HepG2 (cell line): ENCODE measurements around the gene CPVL. TPM values are rescaled to one million over a fixed set of nuclear protein-coding genes. Genes with fewer than 3 reads are reported as not detected.
A peak's percentile ranks its signal among the peaks of the same experiment; 100 is the strongest.

Experiments used
- EED ChIP-seq: sonication (generic); formaldehyde crosslinking; IDR thresholded peaks from 2 replicates; pipeline ENCODE4 v1.5.0; 2020; ENCODE audit warnings: mild to moderate bottlenecking, missing genetic modification reagents
- ETV6 ChIP-seq: sonication (generic); formaldehyde crosslinking; conservative IDR thresholded peaks from 2 replicates; pipeline ENCODE4 v1.4.0; 2020; ENCODE audit warnings: missing genetic modification reagents
- HNRNPLL ChIP-seq: fragments of 200-400 bp; formaldehyde crosslinking; IDR thresholded peaks from 2 replicates; pipeline ENCODE4 v1.6.1; 2017; ENCODE audit warnings: mild to moderate bottlenecking, low read depth, low read length; ENCODE audit not compliant: poor library complexity, severe bottlenecking
- JUNB ChIP-seq: sonication (generic); formaldehyde crosslinking; IDR thresholded peaks from 2 replicates; pipeline ENCODE4 v1.8.0; 2022; ENCODE audit warnings: missing genetic modification reagents, mild to moderate bottlenecking, borderline replicate concordance
- KDM2A ChIP-seq: sonication (generic); formaldehyde crosslinking; IDR thresholded peaks from 2 replicates; pipeline ENCODE4 v1.4.0; 2020; ENCODE audit warnings: low read depth, missing genetic modification reagents, borderline replicate concordance
- LCORL ChIP-seq, 2 experiments: fragments of 450-650 bp in 1 of 2; sonication (generic) in 1 of 2; formaldehyde crosslinking in 1 of 2; IDR thresholded peaks; 2 replicates each; pipeline versions ENCODE4 v1.5.0 to v1.6.1; 2017 to 2020; ENCODE audit warnings: antibody characterized with exemption in 1 of 2, missing genetic modification reagents in 1 of 2
- MIER3 ChIP-seq: IDR thresholded peaks from 2 replicates; pipeline ENCODE4 v1.6.1; 2016; ENCODE audit warnings: missing compliant biosample characterization, borderline replicate concordance
- MLLT10 ChIP-seq: sonication (generic); formaldehyde crosslinking; IDR thresholded peaks from 2 replicates; pipeline ENCODE4 v1.4.0; 2020; ENCODE audit warnings: missing genetic modification reagents
- NFRKB ChIP-seq: fragments of 450-650 bp; IDR thresholded peaks from 2 replicates; pipeline ENCODE4 v1.6.1; 2017
- PHF8 ChIP-seq: sonication (generic); formaldehyde crosslinking; IDR thresholded peaks from 2 replicates; pipeline ENCODE4 v1.5.0; 2020; ENCODE audit warnings: missing genetic modification reagents
- SETDB1 ChIP-seq: sonication (generic); formaldehyde crosslinking; IDR thresholded peaks from 2 replicates; pipeline ENCODE4 v1.5.1; 2020; ENCODE audit warnings: missing genetic modification reagents, mild to moderate bottlenecking, borderline replicate concordance
- SP4 ChIP-seq: sonication (generic); formaldehyde crosslinking; IDR thresholded peaks from 2 replicates; pipeline ENCODE4 v1.8.1; 2023; ENCODE audit warnings: mild to moderate bottlenecking, missing genetic modification reagents
- TEAD3 ChIP-seq: optimal IDR thresholded peaks from 2 replicates; pipeline ENCODE3; 2016; ENCODE audit warnings: borderline replicate concordance
- ZFP90 ChIP-seq: sonication (generic); formaldehyde crosslinking; IDR thresholded peaks from 2 replicates; pipeline ENCODE4 v1.8.0; 2022; ENCODE audit warnings: missing genetic modification reagents, mild to moderate bottlenecking, inconsistent platforms, borderline replicate concordance
- ZMYM2 ChIP-seq: sonication (generic); formaldehyde crosslinking; IDR thresholded peaks from 2 replicates; pipeline ENCODE4 v1.8.0; 2022; ENCODE audit warnings: mild to moderate bottlenecking, missing genetic modification reagents
- ZNF143 ChIP-seq: sonication (generic); formaldehyde crosslinking; IDR thresholded peaks from 2 replicates; pipeline ENCODE4 v1.4.0; 2020; ENCODE audit warnings: missing genetic modification reagents
- ZNF224 ChIP-seq: sonication (generic); formaldehyde crosslinking; IDR thresholded peaks from 2 replicates; pipeline ENCODE4 v1.5.0; 2020; ENCODE audit warnings: mild to moderate bottlenecking, missing genetic modification reagents
- ZNF225 ChIP-seq: sonication (generic); formaldehyde crosslinking; IDR thresholded peaks from 2 replicates; pipeline ENCODE4 v1.4.0; 2020; ENCODE audit warnings: mild to moderate bottlenecking, missing genetic modification reagents
- ZNF460 ChIP-seq: sonication (generic); formaldehyde crosslinking; IDR thresholded peaks from 2 replicates; pipeline ENCODE4 v1.5.1; 2020; ENCODE audit warnings: missing genetic modification reagents, mild to moderate bottlenecking, borderline replicate concordance
- ZNF530 ChIP-seq: sonication (generic); formaldehyde crosslinking; IDR thresholded peaks from 2 replicates; pipeline ENCODE4 v1.5.0; 2020; ENCODE audit warnings: low read depth, mild to moderate bottlenecking, missing genetic modification reagents
- ZNF556 ChIP-seq: sonication (generic); formaldehyde crosslinking; IDR thresholded peaks from 2 replicates; pipeline ENCODE4 v1.4.0; 2020; ENCODE audit warnings: mild to moderate bottlenecking, missing genetic modification reagents, borderline replicate concordance
- ZNF570 ChIP-seq: sonication (generic); formaldehyde crosslinking; IDR thresholded peaks from 2 replicates; pipeline ENCODE4 v1.4.0; 2020; ENCODE audit warnings: mild to moderate bottlenecking, missing genetic modification reagents, borderline replicate concordance
- ZNF737 ChIP-seq: sonication (generic); formaldehyde crosslinking; IDR thresholded peaks from 2 replicates; pipeline ENCODE4 v1.5.0; 2020; ENCODE audit warnings: missing genetic modification reagents, mild to moderate bottlenecking, borderline replicate concordance
- ZNF761 ChIP-seq: sonication (generic); formaldehyde crosslinking; conservative IDR thresholded peaks from 2 replicates; pipeline ENCODE4 v1.4.0; 2020; ENCODE audit warnings: mild to moderate bottlenecking, missing genetic modification reagents
- ZSCAN22 ChIP-seq: sonication (generic); formaldehyde crosslinking; IDR thresholded peaks from 2 replicates; pipeline ENCODE4 v1.4.0; 2020; ENCODE audit warnings: mild to moderate bottlenecking, missing genetic modification reagents
- polyA plus RNA-seq, 8 experiments: library from polyadenylated mRNA; depleted of rRNA in 3 of 8; stranded (reverse) in 7 of 8; unstranded in 1 of 8; fragments of >200 nt; fragmentation: Illumina TruSeq in 4 of 8; extraction: Trizol in 4 of 8; gene quantifications; 2 replicates each; pipeline versions ENCODE4 v1.2.1 to v1.2.3, GENCODE V29; 2011 to 2016; ENCODE audit warnings: low read depth in 4 of 8, missing spikeins in 1 of 8, mixed read lengths in 1 of 8; ENCODE audit not compliant: insufficient read depth in 1 of 8
- total RNA-seq, 5 experiments: library from RNA; depleted of rRNA; stranded (reverse); fragments of >200 nt; fragmentation: Illumina TruSeq; extraction: Trizol; gene quantifications; 2 replicates each; pipeline ENCODE4 v1.2.3, GENCODE V29; 2016; ENCODE audit warnings: low read depth in 1 of 5
- TF ChIP-seq, protein P1 (sequence below): sonication (generic); formaldehyde crosslinking; IDR thresholded peaks from 2 replicates; pipeline ENCODE4 v1.8.1; 2022; ENCODE audit warnings: mild to moderate bottlenecking, missing genetic modification reagents
- TF ChIP-seq, protein P2 (sequence below): sonication (generic); formaldehyde crosslinking; IDR thresholded peaks from 2 replicates; pipeline ENCODE4 v1.5.0; 2020; ENCODE audit warnings: missing genetic modification reagents, mild to moderate bottlenecking, borderline replicate concordance
- TF ChIP-seq, protein P3 (sequence below): sonication (generic); formaldehyde crosslinking; IDR thresholded peaks from 2 replicates; pipeline ENCODE4 v1.4.0; 2020; ENCODE audit warnings: missing genetic modification reagents

CPVL gene
- total and polyA plus RNA-seq, 2 of the 13 experiments (the other 11 are each of a cell fraction or from before 2014, with no cell fraction given), result 59.2 to 294 TPM

DNA sequence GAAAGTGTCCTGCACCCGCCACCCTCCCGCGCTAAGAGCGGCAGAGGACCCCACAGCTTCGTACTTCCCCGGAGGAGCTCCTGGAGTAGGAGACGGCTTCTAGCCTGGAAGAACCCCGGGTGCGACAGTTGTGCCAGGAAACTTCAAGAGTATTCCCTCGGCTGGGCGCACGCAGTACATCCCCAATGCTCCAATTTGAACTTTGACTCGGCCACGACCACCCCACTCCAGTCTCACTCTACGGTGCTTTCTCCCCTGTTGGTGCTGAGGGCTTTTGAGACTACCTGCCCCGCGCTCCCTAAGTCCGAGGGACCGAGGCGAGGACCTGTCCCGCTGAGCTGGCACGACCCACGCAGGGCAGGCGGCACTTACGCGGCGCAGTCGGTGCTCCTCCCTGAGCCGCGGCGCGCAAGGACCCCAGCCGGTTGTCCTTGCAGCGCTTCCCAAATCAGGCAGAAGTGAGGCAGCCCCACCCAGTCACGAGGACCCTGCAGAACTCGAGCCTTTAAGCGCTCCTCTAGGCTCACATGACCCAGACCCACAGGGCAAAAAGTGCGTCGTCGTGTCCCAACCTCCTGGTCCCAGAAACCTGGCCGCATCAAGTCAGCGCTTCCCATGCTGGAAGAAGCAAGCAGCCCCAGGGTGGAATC, at the start of gene CPVL (continued):
- TF ChIP-seq, protein P1, sequence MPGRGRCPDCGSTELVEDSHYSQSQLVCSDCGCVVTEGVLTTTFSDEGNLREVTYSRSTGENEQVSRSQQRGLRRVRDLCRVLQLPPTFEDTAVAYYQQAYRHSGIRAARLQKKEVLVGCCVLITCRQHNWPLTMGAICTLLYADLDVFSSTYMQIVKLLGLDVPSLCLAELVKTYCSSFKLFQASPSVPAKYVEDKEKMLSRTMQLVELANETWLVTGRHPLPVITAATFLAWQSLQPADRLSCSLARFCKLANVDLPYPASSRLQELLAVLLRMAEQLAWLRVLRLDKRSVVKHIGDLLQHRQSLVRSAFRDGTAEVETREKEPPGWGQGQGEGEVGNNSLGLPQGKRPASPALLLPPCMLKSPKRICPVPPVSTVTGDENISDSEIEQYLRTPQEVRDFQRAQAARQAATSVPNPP (CRISPR knock-in tag), result no peak
- TF ChIP-seq JUNB (CRISPR knock-in tag) (no peak), ZSCAN22 (CRISPR knock-in tag) (no peak), SP4 (CRISPR knock-in tag) (0 out of 2 replicates have a peak, but pooled peaks have one; percentile 26), MLLT10 (CRISPR knock-in tag) (no peak), ZNF737 (CRISPR knock-in tag) (no peak), HNRNPLL (peak; percentile 90), EED (no peak; the same call in 1 of the 2 replicates), ZNF761 (CRISPR knock-in tag) (no peak), PHF8 (peak; percentile 64), ZNF225 (0 out of 2 replicates have a peak, but pooled peaks have one; percentile 62), ZNF460 (CRISPR knock-in tag) (no peak), MIER3 (no peak), ZNF570 (no peak), TEAD3 (CRISPR knock-in tag) (no peak), KDM2A (CRISPR knock-in tag) (no peak), SETDB1 (no peak), ZNF556 (CRISPR knock-in tag) (no peak), ZNF224 (CRISPR knock-in tag) (no peak), ZNF530 (CRISPR knock-in tag) (no peak), ZNF143 (no peak), ZMYM2 (CRISPR knock-in tag) (no peak), LCORL (IDR thresholded peaks at IDR 0.05) (no peak), LCORL (CRISPR knock-in tag; IDR thresholded peaks at IDR 0.05) (0 out of 2 replicates have a peak, but pooled peaks have one; percentile 17), ETV6 (no peak), ZFP90 (CRISPR knock-in tag) (no peak), NFRKB (no peak)
- TF ChIP-seq, protein P2, sequence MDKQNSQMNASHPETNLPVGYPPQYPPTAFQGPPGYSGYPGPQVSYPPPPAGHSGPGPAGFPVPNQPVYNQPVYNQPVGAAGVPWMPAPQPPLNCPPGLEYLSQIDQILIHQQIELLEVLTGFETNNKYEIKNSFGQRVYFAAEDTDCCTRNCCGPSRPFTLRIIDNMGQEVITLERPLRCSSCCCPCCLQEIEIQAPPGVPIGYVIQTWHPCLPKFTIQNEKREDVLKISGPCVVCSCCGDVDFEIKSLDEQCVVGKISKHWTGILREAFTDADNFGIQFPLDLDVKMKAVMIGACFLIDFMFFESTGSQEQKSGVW (CRISPR knock-in tag), result no peak
- TF ChIP-seq, protein P3, sequence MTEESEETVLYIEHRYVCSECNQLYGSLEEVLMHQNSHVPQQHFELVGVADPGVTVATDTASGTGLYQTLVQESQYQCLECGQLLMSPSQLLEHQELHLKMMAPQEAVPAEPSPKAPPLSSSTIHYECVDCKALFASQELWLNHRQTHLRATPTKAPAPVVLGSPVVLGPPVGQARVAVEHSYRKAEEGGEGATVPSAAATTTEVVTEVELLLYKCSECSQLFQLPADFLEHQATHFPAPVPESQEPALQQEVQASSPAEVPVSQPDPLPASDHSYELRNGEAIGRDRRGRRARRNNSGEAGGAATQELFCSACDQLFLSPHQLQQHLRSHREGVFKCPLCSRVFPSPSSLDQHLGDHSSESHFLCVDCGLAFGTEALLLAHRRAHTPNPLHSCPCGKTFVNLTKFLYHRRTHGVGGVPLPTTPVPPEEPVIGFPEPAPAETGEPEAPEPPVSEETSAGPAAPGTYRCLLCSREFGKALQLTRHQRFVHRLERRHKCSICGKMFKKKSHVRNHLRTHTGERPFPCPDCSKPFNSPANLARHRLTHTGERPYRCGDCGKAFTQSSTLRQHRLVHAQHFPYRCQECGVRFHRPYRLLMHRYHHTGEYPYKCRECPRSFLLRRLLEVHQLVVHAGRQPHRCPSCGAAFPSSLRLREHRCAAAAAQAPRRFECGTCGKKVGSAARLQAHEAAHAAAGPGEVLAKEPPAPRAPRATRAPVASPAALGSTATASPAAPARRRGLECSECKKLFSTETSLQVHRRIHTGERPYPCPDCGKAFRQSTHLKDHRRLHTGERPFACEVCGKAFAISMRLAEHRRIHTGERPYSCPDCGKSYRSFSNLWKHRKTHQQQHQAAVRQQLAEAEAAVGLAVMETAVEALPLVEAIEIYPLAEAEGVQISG (CRISPR knock-in tag), result 0 out of 2 replicates have a peak, but pooled peaks have one; percentile 43
